Liver (tissue), 3 donors: ENCODE measurements around the gene GABRD.

Experiments used
- EGR1 ChIP-seq, 2 donors: IDR thresholded peaks; 2 replicates each; pipeline ENCODE4 v1.6.1; 2016 to 2018; ENCODE audit warnings: antibody characterized with exemption in 2 of 2, low read depth in 2 of 2
- FOXA1 ChIP-seq: IDR thresholded peaks from 2 replicates; pipeline ENCODE4 v1.6.1; 2016; ENCODE audit warnings: antibody characterized with exemption
- GABPA ChIP-seq, 2 donors: IDR thresholded peaks in 1 of 2; conservative IDR thresholded peaks in 1 of 2; 2 replicates each; pipeline ENCODE4 v1.6.1; 2016; ENCODE audit warnings: antibody characterized with exemption in 2 of 2, mild to moderate bottlenecking in 1 of 2, moderate library complexity in 1 of 2
- JUND ChIP-seq, 2 donors: IDR thresholded peaks; 2 replicates each; pipeline ENCODE4 v1.6.1; 2016; ENCODE audit warnings: antibody characterized with exemption in 2 of 2
- RAD21 ChIP-seq, 2 donors: IDR thresholded peaks; 2 replicates each; pipeline ENCODE4 v1.6.1; 2016; ENCODE audit warnings: antibody characterized with exemption in 2 of 2, mild to moderate bottlenecking in 2 of 2
- SP1 ChIP-seq: IDR thresholded peaks from 2 replicates; pipeline ENCODE4 v1.6.1; 2018; ENCODE audit warnings: antibody characterized with exemption, mild to moderate bottlenecking
- TAF1 ChIP-seq: conservative IDR thresholded peaks from 2 replicates; pipeline ENCODE4 v1.6.1; 2016; ENCODE audit warnings: antibody characterized with exemption, mild to moderate bottlenecking
- YY1 ChIP-seq: IDR thresholded peaks from 2 replicates; pipeline ENCODE4 v1.6.1; 2016; ENCODE audit warnings: antibody characterized with exemption, mild to moderate bottlenecking
- TF ChIP-seq, protein P1 (sequence below): fragments of 150-350 bp; IDR thresholded peaks from 2 replicates; pipeline ENCODE4 v1.5.1; 2017; ENCODE audit warnings: improper control_type of control experiment, low read depth, low read length; ENCODE audit not compliant: missing input control
- TF ChIP-seq, protein P2 (sequence below): IDR thresholded peaks from 2 replicates; pipeline ENCODE4 v1.6.1; 2016; ENCODE audit warnings: antibody characterized with exemption
- TF ChIP-seq, protein P3 (sequence below): IDR thresholded peaks from 2 replicates; pipeline ENCODE4 v1.6.1; 2016; ENCODE audit warnings: antibody characterized with exemption, mild to moderate bottlenecking
- donor health status: healthy.
- donor health status: healthy.

DNA sequence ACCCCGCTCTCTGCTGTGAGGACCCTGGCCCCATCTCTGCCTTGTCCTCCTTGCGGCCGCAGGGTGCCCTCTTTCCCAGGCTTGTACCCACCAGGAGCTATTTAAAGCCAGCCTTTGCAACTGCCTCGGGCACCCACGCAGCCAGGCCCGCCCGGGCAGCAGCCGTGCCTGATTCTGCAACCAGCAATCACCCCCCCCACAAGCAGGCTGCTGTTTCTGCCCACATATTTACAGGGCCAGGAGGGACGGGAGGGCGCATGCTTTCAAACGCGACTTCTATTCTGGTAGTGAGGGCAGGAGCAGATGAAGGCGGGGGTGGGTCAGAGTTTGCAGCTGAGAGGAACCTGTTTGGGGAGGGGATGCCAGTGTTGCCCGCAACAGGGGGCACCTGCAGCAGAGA is 13.6 kb downstream of the GABRD start:
- TF ChIP-seq JUND (IDR thresholded peaks at IDR 0.05) (no peak), GABPA (IDR thresholded peaks at IDR 0.05 in 1 of 2, conservative IDR thresholded peaks at IDR 0.05 in 1 of 2) (no peak), EGR1 (IDR thresholded peaks at IDR 0.05; ENCODE audit: low read depth in 2 of 2) (no peak), YY1 (no peak), TAF1 (no peak), FOXA1 (no peak), RAD21 (IDR thresholded peaks at IDR 0.05) (no peak), SP1 (no peak)
- TF ChIP-seq, protein P1, sequence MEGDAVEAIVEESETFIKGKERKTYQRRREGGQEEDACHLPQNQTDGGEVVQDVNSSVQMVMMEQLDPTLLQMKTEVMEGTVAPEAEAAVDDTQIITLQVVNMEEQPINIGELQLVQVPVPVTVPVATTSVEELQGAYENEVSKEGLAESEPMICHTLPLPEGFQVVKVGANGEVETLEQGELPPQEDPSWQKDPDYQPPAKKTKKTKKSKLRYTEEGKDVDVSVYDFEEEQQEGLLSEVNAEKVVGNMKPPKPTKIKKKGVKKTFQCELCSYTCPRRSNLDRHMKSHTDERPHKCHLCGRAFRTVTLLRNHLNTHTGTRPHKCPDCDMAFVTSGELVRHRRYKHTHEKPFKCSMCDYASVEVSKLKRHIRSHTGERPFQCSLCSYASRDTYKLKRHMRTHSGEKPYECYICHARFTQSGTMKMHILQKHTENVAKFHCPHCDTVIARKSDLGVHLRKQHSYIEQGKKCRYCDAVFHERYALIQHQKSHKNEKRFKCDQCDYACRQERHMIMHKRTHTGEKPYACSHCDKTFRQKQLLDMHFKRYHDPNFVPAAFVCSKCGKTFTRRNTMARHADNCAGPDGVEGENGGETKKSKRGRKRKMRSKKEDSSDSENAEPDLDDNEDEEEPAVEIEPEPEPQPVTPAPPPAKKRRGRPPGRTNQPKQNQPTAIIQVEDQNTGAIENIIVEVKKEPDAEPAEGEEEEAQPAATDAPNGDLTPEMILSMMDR: no peak
- TF ChIP-seq, protein P2, sequence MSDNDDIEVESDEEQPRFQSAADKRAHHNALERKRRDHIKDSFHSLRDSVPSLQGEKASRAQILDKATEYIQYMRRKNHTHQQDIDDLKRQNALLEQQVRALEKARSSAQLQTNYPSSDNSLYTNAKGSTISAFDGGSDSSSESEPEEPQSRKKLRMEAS: no peak
- TF ChIP-seq, protein P3, sequence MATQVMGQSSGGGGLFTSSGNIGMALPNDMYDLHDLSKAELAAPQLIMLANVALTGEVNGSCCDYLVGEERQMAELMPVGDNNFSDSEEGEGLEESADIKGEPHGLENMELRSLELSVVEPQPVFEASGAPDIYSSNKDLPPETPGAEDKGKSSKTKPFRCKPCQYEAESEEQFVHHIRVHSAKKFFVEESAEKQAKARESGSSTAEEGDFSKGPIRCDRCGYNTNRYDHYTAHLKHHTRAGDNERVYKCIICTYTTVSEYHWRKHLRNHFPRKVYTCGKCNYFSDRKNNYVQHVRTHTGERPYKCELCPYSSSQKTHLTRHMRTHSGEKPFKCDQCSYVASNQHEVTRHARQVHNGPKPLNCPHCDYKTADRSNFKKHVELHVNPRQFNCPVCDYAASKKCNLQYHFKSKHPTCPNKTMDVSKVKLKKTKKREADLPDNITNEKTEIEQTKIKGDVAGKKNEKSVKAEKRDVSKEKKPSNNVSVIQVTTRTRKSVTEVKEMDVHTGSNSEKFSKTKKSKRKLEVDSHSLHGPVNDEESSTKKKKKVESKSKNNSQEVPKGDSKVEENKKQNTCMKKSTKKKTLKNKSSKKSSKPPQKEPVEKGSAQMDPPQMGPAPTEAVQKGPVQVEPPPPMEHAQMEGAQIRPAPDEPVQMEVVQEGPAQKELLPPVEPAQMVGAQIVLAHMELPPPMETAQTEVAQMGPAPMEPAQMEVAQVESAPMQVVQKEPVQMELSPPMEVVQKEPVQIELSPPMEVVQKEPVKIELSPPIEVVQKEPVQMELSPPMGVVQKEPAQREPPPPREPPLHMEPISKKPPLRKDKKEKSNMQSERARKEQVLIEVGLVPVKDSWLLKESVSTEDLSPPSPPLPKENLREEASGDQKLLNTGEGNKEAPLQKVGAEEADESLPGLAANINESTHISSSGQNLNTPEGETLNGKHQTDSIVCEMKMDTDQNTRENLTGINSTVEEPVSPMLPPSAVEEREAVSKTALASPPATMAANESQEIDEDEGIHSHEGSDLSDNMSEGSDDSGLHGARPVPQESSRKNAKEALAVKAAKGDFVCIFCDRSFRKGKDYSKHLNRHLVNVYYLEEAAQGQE: no peak
